HEK293 (cell line): ENCODE measurements around the gene GINS1.

Experiments
- EGR2 ChIP-seq: fragments of 450-650 bp; formaldehyde crosslinking; IDR thresholded peaks from 2 replicates; pipeline ENCODE4 v1.5.1; 2016; ENCODE audit warnings: low read depth, missing biosample characterization, missing genetic modification characterization
- GLI4 ChIP-seq: fragments of 450-650 bp; formaldehyde crosslinking; IDR thresholded peaks from 2 replicates; pipeline ENCODE4 v1.5.1; 2016; ENCODE audit warnings: missing biosample characterization, missing genetic modification characterization
- GLIS1 ChIP-seq: fragments of 450-650 bp; formaldehyde crosslinking; IDR thresholded peaks from 2 replicates; pipeline ENCODE4 v1.5.1; 2016; ENCODE audit warnings: missing biosample characterization, missing genetic modification characterization
- HIC1 ChIP-seq: fragments of 450-650 bp; formaldehyde crosslinking; IDR thresholded peaks from 2 replicates; pipeline ENCODE4 v1.5.1; 2016; ENCODE audit warnings: missing biosample characterization, missing genetic modification characterization
- KLF16 ChIP-seq: fragments of 450-650 bp; formaldehyde crosslinking; IDR thresholded peaks from 2 replicates; pipeline ENCODE4 v1.5.1; 2017; ENCODE audit warnings: missing biosample characterization, missing genetic modification characterization
- KLF8 ChIP-seq: fragments of 450-650 bp; formaldehyde crosslinking; IDR thresholded peaks from 2 replicates; pipeline ENCODE4 v1.5.1; 2016; ENCODE audit warnings: missing biosample characterization, missing genetic modification characterization
- KLF9 ChIP-seq: fragments of 450-650 bp; formaldehyde crosslinking; IDR thresholded peaks from 2 replicates; pipeline ENCODE4 v1.5.1; 2016; ENCODE audit warnings: missing biosample characterization, missing genetic modification characterization, low read depth
- MYNN ChIP-seq: fragments of 450-650 bp; formaldehyde crosslinking; IDR thresholded peaks from 2 replicates; pipeline ENCODE4 v1.5.1; 2016; ENCODE audit warnings: missing biosample characterization, missing genetic modification characterization, borderline replicate concordance
- PRDM4 ChIP-seq: fragments of 450-650 bp; formaldehyde crosslinking; IDR thresholded peaks from 2 replicates; pipeline ENCODE4 v1.5.1; 2017; ENCODE audit warnings: missing biosample characterization, missing genetic modification characterization
- SALL2 ChIP-seq: fragments of 450-650 bp; formaldehyde crosslinking; IDR thresholded peaks from 2 replicates; pipeline ENCODE4 v1.5.0; 2017; ENCODE audit warnings: missing biosample characterization, mild to moderate bottlenecking, missing genetic modification characterization, borderline replicate concordance
- ZBTB10 ChIP-seq: fragments of 450-650 bp; formaldehyde crosslinking; IDR thresholded peaks from 2 replicates; pipeline ENCODE4 v1.5.1; 2016; ENCODE audit warnings: missing biosample characterization, missing genetic modification characterization
- ZBTB11 ChIP-seq: fragments of 450-650 bp; formaldehyde crosslinking; conservative IDR thresholded peaks from 2 replicates; pipeline ENCODE4 v1.5.1; 2016; ENCODE audit warnings: low read depth, missing biosample characterization, missing genetic modification characterization
- ZIC2 ChIP-seq: fragments of 450-650 bp; formaldehyde crosslinking; IDR thresholded peaks from 2 replicates; pipeline ENCODE4 v1.5.1; 2016; ENCODE audit warnings: missing biosample characterization, missing genetic modification characterization
- ZNF10 ChIP-seq: fragments of 450-650 bp; formaldehyde crosslinking; IDR thresholded peaks from 2 replicates; pipeline ENCODE4 v1.5.1; 2017; ENCODE audit warnings: missing biosample characterization, missing genetic modification characterization
- ZNF114 ChIP-seq: fragments of 450-650 bp; formaldehyde crosslinking; IDR thresholded peaks from 2 replicates; pipeline ENCODE4 v1.5.0; 2017; ENCODE audit warnings: missing biosample characterization, missing genetic modification characterization
- ZNF132 ChIP-seq: fragments of 450-650 bp; formaldehyde crosslinking; IDR thresholded peaks from 2 replicates; pipeline ENCODE4 v1.5.1; 2017; ENCODE audit warnings: missing biosample characterization, missing genetic modification characterization, borderline replicate concordance
- ZNF155 ChIP-seq: fragments of 450-650 bp; formaldehyde crosslinking; IDR thresholded peaks from 2 replicates; pipeline ENCODE4 v1.5.1; 2016; ENCODE audit warnings: missing biosample characterization, missing genetic modification characterization
- ZNF184 ChIP-seq: fragments of 450-650 bp; IDR thresholded peaks from 2 replicates; pipeline ENCODE4 v1.5.1; 2018; ENCODE audit warnings: missing biosample characterization, mild to moderate bottlenecking, missing genetic modification characterization
- ZNF548 ChIP-seq: fragments of 450-650 bp; formaldehyde crosslinking; IDR thresholded peaks from 2 replicates; pipeline ENCODE4 v1.5.1; 2016; ENCODE audit warnings: missing biosample characterization, missing genetic modification characterization
- ZNF610 ChIP-seq: fragments of 450-650 bp; formaldehyde crosslinking; IDR thresholded peaks from 2 replicates; pipeline ENCODE4 v1.5.1; 2016; ENCODE audit warnings: missing biosample characterization, missing genetic modification characterization, borderline replicate concordance
- ZNF624 ChIP-seq: fragments of 450-650 bp; formaldehyde crosslinking; IDR thresholded peaks from 2 replicates; pipeline ENCODE4 v1.5.1; 2017; ENCODE audit warnings: missing biosample characterization, missing genetic modification characterization
- ZNF639 ChIP-seq: fragments of 450-650 bp; formaldehyde crosslinking; IDR thresholded peaks from 2 replicates; pipeline ENCODE4 v1.5.1; 2016; ENCODE audit warnings: missing biosample characterization, missing genetic modification characterization
- ZNF670 ChIP-seq: fragments of 450-650 bp; formaldehyde crosslinking; IDR thresholded peaks from 2 replicates; pipeline ENCODE4 v1.5.1; 2016; ENCODE audit warnings: missing biosample characterization, missing genetic modification characterization, low read depth
- ZNF677 ChIP-seq: fragments of 450-650 bp; IDR thresholded peaks from 2 replicates; pipeline ENCODE4 v1.5.0; 2018; ENCODE audit warnings: missing biosample characterization, mild to moderate bottlenecking, missing genetic modification characterization, moderate library complexity
- ZSCAN4 ChIP-seq: fragments of 450-650 bp; formaldehyde crosslinking; IDR thresholded peaks from 2 replicates; pipeline ENCODE4 v1.5.1; 2017; ENCODE audit warnings: missing biosample characterization, missing genetic modification characterization

The GINS1 gene

GRCh38 chr20:25390538-25391528 is 16.6 kb upstream of the GINS1 start, which contains the start of gene ABHD12 (continued):
- TF ChIP-seq ZBTB10 (tag by site-specific recombination) (no peak), EGR2 (tag by site-specific recombination) (peak; percentile 50), ZNF548 (tag by site-specific recombination) (no peak), ZNF639 (tag by site-specific recombination) (no peak; the same call in 1 of the 2 replicates), ZNF114 (tag by site-specific recombination) (no peak), ZIC2 (peak; percentile 47; the same call in 1 of the 2 replicates), KLF8 (peak; percentile 86), KLF9 (peak; percentile 58; the same call in 1 of the 2 replicates), MYNN (tag by site-specific recombination) (no peak), ZNF670 (tag by site-specific recombination) (no peak), ZNF10 (tag by site-specific recombination) (no peak), PRDM4 (no peak), ZNF610 (tag by site-specific recombination) (peak; percentile 72; the same call in 1 of the 2 replicates), GLIS1 (tag by site-specific recombination) (peak; percentile 20; the same call in 1 of the 2 replicates), ZBTB11 (peak; percentile 52), KLF16 (tag by site-specific recombination) (peak; percentile 61; the same call in 1 of the 2 replicates), GLI4 (tag by site-specific recombination) (no peak), ZNF155 (tag by site-specific recombination) (no peak), ZSCAN4 (tag by site-specific recombination) (no peak), ZNF677 (peak; percentile 67), ZNF184 (tag by site-specific recombination) (no peak), SALL2 (tag by site-specific recombination) (no peak), ZNF624 (tag by site-specific recombination) (no peak), ZNF132 (tag by site-specific recombination) (no peak), HIC1 (tag by site-specific recombination) (peak; percentile 93)
